Memory B cell (primary cell): Measurements from ENCODE around the gene HUS1.
"Not testable (repeated sequence)": the region's sequence is repeated elsewhere in the genome, so short reads cannot be mapped to it uniquely, and the experiment has no call there.

Experiments used
- ATAC-seq: fragments of 150-1000 bp; cut with Tn5 transposase; 2 replicates; pipeline ENCODE4 v1.10.0; 2021; ENCODE audit warnings: low read depth, mild to moderate bottlenecking, moderate library complexity
- DNase-seq, 2 donors: peaks; one replicate each; pipeline ENCODE4 v3.0.0; 2022; ENCODE audit warnings: low spot score in 2 of 2
- H3K27ac Mint-ChIP-seq: one replicate; pipeline ENCODE4 v1.8.0; 2022; ENCODE audit warnings: mild to moderate bottlenecking, moderate library complexity, mixed read lengths
- H3K27me3 Mint-ChIP-seq: one replicate; pipeline ENCODE4 v1.8.0; 2022; ENCODE audit warnings: mixed read lengths
- H3K36me3 Mint-ChIP-seq: one replicate; pipeline ENCODE4 v1.8.0; 2022; ENCODE audit warnings: mild to moderate bottlenecking, mixed read lengths
- H3K4me1 Mint-ChIP-seq: one replicate; pipeline ENCODE4 v1.8.0; 2022; ENCODE audit warnings: mixed read lengths
- H3K4me3 Mint-ChIP-seq: one replicate; pipeline ENCODE4 v1.8.0; 2022; ENCODE audit warnings: mild to moderate bottlenecking, moderate library complexity, mixed read lengths
- H3K9me3 Mint-ChIP-seq: one replicate; pipeline ENCODE4 v1.8.0; 2022; ENCODE audit warnings: mixed read lengths

HUS1 gene

DNA sequence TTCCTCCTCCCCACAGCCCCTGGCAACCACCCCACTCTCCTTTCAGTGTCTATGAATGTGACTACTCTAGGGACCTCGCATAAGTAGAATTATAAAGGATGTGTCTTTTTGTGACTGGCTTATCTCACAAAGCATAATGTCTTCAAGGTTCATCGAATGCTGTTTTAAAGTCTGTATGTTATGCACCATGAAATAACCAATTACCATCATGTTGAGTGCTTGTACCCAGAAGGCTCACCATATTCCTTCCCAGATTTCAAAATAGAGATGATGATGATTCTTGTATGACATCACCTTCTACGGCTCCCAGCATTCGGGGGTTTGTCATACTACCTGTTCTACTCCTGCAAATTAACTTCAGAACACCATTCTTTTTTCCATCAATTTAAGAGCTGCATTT is 43.1 kb downstream of the HUS1 start:
- no peak overlapping the region for H3K27ac Mint-ChIP-seq
- DNase-seq (no peak), ATAC-seq (no peak)
- H3K9me3 Mint-ChIP-seq: no peaks in the 10 kb centered on the region
- H3K4me1 Mint-ChIP-seq: peaks cover 22% of the 10 kb centered on the region
- peaks cover 2% of the 10 kb centered on the region for H3K27me3 Mint-ChIP-seq
- no peaks in the 10 kb centered on the region for H3K36me3 Mint-ChIP-seq
- H3K4me3 Mint-ChIP-seq: no peak overlapping the region

DNA sequence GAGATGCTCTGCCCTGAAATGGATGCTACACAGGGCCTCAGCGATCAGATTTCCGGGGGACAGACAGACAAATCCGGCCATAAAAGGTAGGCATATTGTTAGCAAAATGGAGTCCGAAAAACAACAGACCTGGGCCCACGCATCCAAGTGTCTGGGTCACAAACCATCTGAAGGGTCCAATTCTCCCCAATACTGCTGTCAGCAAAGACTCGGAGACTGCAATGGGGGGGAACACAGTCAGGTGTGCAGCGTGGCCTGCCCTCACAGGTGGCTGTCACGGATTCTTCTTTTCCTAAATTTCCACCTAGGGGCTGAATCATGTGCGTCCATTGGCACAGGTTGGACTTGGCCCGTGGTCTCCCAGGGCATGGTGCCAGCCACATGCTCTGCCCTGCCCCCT is 44.1 kb downstream of the HUS1 start:
- Mint-ChIP-seq H3K4me1 (peaks cover 22% of the 10 kb centered on the region), H3K27me3 (peaks cover 6% of the 10 kb centered on the region), H3K9me3 (no peaks in the 10 kb centered on the region), H3K4me3 (no peak overlapping the region), H3K27ac (no peak overlapping the region), H3K36me3 (no peaks in the 10 kb centered on the region)
- DNase-seq (no peak), ATAC-seq (no peak)

DNA sequence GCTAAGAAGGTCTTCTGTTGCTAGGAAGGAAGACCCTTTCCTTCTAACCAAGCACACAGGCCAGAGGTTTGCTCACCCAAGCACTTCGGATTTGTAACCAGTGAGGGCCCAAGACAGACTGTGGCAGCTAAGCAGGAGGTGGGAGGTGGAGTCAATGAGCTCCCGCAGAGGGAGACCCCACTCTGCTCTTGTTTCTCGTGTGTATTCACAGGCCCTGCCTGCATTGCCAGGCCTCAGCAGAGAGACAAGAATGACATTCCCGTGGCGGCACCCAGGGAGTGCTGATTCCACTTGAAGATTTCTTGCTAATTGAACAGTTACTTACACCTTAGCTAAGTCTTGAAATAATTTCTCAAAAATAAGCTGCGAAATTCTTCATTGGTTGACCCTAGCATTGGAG is 44.6 kb downstream of the HUS1 start:
- Mint-ChIP-seq H3K4me3 (no peak overlapping the region), H3K9me3 (no peaks in the 10 kb centered on the region), H3K4me1 (peaks cover 23% of the 10 kb centered on the region), H3K27ac (no peak overlapping the region), H3K36me3 (no peaks in the 10 kb centered on the region), H3K27me3 (peaks cover 8% of the 10 kb centered on the region)
- DNase-seq: no peak
- ATAC-seq: no peak

DNA sequence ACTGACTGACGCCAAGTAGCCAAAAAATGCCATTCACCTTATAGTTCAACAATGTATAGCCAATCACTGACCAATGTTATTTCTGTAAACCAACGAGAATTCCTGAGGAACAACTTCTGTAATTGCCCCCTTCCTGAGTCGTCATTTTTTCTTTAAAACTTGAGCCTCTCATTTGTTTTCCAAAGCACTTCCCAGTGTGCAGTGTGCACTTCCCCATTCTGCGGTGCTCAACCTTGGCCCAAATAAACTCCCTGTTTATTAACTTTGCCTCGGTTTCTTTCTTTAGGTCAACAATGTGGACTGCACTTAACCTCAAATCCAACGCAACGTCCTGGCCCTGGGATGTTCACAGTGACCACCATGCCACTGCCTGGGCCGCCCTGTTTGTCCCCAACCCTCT is 46.2 kb downstream of the HUS1 start:
- Mint-ChIP-seq H3K27ac (no peak overlapping the region), H3K4me1 (peaks cover 25% of the 10 kb centered on the region), H3K4me3 (no peak overlapping the region), H3K27me3 (peaks cover 11% of the 10 kb centered on the region), H3K36me3 (peaks cover 2% of the 10 kb centered on the region), H3K9me3 (no peaks in the 10 kb centered on the region)
- DNase-seq (no peak), ATAC-seq (no peak)

DNA sequence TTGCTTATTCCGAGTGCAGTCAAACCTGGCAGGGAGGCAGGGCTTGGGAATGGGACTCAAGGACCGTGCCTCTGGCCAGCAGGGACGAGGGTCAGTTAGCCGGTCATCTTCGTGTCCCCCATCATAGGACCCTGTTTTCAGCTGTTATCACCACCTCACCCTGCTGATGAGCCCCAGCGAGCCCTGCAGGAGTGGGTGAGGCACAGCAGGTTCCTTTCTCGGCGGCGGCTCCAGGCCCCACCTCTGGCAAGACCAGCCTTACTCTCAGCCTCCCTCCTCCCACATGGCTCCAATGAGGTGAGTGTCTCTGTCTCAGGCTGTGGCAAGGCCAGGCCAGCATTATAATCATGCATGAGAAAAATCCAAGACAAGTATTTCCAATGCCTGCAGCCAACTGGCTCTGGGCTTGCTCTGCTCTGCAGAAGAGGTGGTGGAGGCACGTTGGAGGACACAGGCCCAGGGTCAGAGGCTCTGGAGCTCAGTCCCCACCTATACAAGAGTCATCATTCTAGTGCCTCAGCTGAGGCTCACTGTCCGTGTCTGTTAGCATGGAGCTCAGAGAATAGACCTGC is 46.9 kb downstream of the HUS1 start:
- H3K9me3 Mint-ChIP-seq: no peaks in the 10 kb centered on the region
- peaks cover 20% of the 10 kb centered on the region for H3K4me1 Mint-ChIP-seq
- H3K4me3 Mint-ChIP-seq: no peak overlapping the region
- no peak for DNase-seq
- H3K36me3 Mint-ChIP-seq: peaks cover 2% of the 10 kb centered on the region
- no peak for ATAC-seq
- no peak overlapping the region for H3K27ac Mint-ChIP-seq
- peaks cover 11% of the 10 kb centered on the region for H3K27me3 Mint-ChIP-seq

DNA sequence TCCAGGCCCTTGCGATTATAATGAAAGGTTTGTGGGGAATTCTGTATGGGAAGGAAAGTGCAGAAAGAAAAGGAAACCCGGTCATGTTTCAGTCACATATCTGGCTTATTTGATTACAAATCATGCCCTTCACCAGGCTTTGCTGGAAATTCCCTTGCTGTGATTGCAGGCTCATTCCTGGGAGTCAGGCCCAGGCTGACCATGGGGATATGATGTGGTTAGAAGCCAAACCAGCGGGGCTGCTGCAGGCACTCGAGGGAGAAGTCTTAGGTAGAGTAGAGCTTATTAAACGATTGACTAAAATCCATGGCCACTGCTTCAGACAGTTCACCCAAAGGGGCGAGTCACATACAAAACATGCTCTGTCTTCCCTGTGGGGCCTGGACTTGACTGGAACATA is 47.4 kb downstream of the HUS1 start:
- Mint-ChIP-seq H3K9me3 (no peaks in the 10 kb centered on the region), H3K27ac (no peak overlapping the region), H3K4me3 (no peak overlapping the region), H3K4me1 (peaks cover 15% of the 10 kb centered on the region), H3K27me3 (peaks cover 11% of the 10 kb centered on the region), H3K36me3 (peaks cover 2% of the 10 kb centered on the region)
- ATAC-seq (no peak), DNase-seq (no peak)

DNA sequence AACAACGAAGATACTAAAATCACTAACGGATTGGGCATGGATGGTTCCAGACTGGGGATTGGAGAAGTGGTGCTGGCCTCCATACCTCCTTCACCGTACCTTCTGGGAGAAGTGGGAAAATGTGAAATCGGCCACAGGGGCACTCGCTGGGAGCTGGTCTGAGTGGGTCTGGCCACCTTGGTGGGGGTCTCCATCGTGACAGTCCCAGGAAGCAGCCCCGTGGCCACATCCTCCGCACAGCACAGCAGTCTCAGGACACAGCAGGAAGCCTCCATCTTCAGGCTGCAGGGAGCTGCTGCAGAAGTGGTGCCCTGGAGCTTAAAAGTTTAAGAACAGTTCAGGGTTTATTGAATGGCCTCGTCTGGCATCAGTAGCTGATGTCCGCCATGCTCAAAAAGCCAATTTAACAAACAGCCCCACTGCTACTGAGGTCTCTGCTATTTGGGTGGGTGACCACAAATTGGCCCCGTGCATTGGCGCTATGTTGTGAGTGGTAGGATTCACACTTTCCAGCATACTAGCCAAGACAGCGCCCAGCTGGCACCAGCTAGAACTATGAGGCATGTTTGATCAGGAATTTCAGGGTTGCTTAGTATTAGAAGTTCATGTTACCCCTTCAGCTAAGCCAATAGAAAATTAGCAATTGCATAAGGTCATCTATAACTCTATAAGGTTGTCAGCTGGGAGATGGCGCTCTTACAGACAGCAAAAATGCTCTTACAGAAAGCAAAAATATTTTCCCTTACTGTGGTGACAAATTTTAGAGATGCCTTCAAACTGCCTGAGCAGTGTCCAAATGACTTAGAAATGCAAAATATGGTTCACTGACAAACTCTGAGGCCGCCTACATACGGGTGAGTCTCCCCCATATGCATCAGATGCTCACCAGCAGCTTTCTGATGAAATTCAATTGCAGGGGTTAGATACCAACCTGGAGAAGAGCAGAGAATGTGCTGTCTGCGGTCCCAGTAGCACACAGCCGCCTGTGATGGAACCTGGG is 48.1 kb downstream of the HUS1 start:
- no peak for DNase-seq
- H3K4me3 Mint-ChIP-seq: no peak overlapping the region
- no peak overlapping the region for H3K27ac Mint-ChIP-seq
- no peaks in the 10 kb centered on the region for H3K9me3 Mint-ChIP-seq
- peaks cover 9% of the 10 kb centered on the region for H3K4me1 Mint-ChIP-seq
- peaks cover 2% of the 10 kb centered on the region for H3K36me3 Mint-ChIP-seq
- no peak for ATAC-seq
- H3K27me3 Mint-ChIP-seq: peaks cover 12% of the 10 kb centered on the region

DNA sequence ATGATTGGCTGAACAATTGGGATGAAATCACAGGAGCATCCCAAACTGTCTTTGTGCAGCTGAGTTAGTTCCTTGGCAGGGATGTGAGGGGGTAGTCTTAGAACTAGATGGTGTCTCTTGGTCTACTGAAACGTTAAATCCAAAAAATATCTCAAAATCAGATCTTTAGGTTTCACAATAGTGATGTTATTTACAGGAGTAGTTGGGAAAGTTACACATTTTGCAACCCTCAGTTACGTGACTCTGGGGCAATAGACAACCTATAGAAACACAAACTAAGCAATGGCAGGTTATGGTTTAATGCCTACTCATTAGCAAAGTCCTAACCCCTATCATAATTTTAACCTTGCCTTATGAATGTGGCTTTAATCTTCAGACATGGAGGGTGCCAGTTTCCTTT is 55.1 kb downstream of the HUS1 start:
- Mint-ChIP-seq H3K27ac (no peak overlapping the region), H3K9me3 (peaks cover 3% of the 10 kb centered on the region), H3K36me3 (peaks cover 7% of the 10 kb centered on the region), H3K4me3 (no peak overlapping the region), H3K4me1 (peaks cover 4% of the 10 kb centered on the region), H3K27me3 (peaks cover 3% of the 10 kb centered on the region)
- DNase-seq: no peak
- no peak for ATAC-seq

DNA sequence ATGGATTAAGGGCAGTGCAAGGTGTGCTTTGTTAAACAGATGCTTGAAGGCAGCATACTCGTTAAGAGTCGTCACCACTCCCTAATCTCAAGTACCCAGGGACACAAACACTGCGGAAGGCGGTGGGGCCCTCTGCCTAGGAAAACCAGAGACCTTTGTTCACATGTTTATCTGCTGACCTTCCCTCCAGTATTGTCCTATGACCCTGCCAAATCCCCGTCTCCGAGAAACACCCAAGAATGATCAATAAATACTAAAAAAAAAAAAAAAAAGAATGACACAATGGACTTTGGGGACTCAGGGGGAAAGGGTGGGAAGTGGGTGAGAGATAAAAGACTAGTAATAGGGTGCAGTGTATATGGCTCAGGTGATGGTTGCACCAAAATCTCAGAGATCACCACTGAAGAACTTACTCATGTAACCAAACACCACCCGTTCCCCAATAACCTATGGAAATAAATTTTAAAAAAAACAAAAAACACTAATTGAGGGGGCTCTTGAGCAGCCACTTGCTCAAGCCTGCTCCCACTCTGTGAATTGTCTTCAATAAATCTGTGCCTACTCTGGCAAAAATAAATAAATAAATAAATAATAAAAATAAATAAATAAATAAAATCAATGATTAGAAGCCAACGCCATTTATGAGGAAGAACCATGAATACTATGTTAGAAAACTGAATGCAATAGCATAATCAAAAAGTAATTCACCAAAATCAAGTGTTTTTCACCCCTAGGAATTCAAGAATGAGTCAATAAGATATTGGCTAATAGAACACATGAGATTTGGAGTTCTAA is 56.1 kb downstream of the HUS1 start:
- not testable (repeated sequence) for ATAC-seq, H3K4me1 Mint-ChIP-seq, H3K27ac Mint-ChIP-seq, H3K36me3 Mint-ChIP-seq, H3K27me3 Mint-ChIP-seq, H3K4me3 Mint-ChIP-seq, DNase-seq, H3K9me3 Mint-ChIP-seq

DNA sequence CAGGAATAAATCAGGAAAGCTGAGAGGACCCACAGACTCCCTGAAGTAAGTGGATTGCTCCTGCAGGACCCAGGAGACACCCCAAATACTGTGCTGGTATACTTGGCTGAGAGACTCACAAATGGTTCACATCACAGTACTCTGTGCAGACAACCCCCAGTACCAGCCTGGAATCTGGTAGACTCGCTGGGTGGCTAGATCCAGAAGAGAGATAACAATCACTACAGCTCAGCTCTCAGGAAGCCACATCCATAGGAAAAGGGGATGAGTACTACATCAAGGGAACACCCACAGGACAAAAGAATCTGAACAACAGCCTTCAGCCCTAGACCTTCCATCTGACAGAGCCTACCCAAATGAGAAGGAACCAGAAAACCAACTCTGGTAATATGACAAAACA is 62.9 kb downstream of the HUS1 start:
- H3K36me3 Mint-ChIP-seq, H3K4me3 Mint-ChIP-seq, ATAC-seq, H3K9me3 Mint-ChIP-seq, H3K27ac Mint-ChIP-seq, H3K4me1 Mint-ChIP-seq, DNase-seq: not testable (repeated sequence)
- peaks cover 12% of the 10 kb centered on the region for H3K27me3 Mint-ChIP-seq

DNA sequence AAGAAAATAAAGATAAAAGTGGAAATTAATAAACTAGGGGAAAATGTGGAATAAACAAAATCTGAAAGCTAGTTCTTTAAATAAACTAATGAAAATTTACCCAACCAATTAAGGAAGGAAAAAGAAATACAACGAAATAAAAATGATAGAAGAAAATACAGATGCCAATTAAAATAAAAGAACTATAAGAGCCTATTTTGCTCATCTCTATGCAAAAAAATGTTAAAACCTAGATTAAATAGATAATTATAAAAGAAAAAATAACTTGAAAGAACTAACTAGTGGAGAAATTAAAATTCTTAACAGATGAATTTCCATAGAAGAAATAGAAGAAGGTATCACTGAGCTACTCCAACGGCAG is 63.8 kb downstream of the HUS1 start:
- no peak overlapping the region for H3K27ac Mint-ChIP-seq
- DNase-seq (no peak), ATAC-seq (no peak)
- H3K36me3 Mint-ChIP-seq: peaks cover 7% of the 10 kb centered on the region
- H3K4me3 Mint-ChIP-seq: no peak overlapping the region
- no peaks in the 10 kb centered on the region for H3K9me3 Mint-ChIP-seq
- H3K27me3 Mint-ChIP-seq: peaks cover 13% of the 10 kb centered on the region
- H3K4me1 Mint-ChIP-seq: no peaks in the 10 kb centered on the region

DNA sequence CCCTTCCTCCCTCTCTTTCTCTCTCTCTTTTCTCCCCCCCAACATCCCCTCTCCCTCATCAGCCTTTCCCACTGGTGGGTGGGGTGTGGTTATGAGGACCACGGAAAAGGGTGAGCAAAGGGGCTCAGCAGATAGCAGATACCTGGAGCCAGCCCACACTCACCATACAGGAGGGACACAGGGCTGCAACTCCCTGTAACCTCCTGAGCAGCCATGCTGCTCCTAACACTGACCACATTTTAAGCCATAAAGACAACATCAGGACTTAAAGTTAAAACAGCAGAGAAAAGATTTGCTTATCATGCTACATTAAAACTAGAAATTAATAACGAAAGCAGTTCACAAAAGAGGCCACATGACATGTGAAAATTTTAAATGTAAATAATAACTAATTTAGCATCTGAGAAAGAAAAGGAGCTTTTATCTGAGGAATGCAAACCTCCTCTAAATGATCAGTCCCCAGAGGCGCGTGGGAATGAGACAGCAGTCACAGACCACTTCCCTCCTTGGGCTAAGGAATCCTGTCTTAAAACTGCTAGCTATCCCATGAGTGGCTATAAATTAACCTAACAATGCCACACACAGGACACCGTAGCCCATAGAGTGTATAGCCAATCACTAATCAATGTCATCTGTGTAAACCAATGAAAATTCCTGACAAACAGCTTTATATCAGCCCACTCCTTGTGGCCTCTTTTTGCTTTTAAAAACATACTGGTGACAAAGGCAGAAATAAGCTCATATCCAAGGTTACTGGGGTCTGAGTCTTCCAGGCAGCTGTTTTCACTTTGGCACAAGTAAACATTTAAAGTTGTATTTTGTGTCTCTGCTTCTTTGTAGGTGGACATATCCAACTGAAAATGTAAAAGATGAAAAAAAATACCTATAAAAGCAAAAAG is 64.4 kb downstream of the HUS1 start:
- Mint-ChIP-seq H3K36me3 (peaks cover 7% of the 10 kb centered on the region), H3K4me3 (no peak overlapping the region), H3K27ac (no peak overlapping the region), H3K4me1 (no peaks in the 10 kb centered on the region), H3K27me3 (peaks cover 13% of the 10 kb centered on the region), H3K9me3 (no peaks in the 10 kb centered on the region)
- DNase-seq (no peak), ATAC-seq (no peak)
